Measurements from ENCODE around the gene WAC.

The WAC gene

GRCh38 chr10:28533186-28533564 lies 257 bp downstream of the WAC start:
- DNase-seq = no peak

DNA sequence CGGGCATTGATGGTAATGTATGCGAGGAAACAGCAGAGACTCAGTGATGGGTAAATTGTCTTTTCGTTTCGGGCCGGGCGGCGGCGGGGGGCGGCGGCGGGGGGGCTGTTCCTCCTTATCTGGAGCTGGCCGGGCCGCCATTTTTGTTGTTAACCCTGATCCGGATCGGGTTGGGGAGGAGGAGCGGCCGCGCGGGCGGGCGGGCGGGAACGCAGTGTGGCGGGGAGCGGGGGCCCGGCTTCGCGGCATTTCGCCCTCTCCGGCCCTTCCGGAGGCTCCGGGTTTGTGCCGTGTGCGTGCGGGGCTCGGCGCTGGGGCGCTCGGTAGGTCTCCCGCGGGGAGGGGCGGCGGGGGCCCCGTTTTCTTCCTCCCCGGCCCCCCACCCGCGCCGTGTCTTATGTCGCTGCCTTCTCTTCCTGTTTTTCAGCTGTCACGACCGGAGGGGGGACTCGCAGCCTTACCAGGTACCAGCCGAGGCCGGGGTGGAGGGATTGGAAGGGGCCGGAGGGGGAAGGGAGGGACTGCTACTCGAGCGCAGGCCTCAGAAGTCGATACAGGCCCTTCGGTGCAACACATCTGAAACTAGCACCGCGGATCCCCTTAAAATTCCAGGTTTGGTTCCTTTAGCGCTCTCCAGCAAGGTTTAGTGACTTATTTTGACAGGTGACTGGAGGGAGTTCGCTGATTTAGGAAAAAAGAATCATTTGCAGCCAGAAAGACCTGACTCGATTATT lies 820 bp downstream of the WAC start:
- no peak for DNase-seq

- DNase-seq = no peak
These were observed 2.9 kb downstream of the WAC start for GRCh38 chr10:28535846-28536245.

DNA sequence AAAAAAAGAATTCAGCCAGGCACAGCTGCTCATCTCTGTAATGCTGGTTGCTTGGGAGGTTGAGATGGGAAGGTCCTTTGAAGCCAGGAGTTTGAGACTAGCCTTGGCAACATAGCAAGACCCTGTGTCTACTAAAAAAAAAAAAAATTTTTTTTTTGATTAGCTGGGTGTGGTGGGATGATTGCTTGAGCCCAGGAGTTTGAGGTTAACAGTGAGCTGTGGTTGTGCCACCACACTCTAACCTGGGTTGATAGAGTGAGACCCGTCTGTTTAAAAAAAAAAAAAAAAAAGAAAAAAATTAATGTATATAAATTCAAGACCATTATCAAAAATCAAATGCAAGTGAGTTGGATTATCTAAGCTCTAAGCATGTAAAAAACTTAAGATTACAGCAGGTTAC lies 5.7 kb downstream of the WAC start:
- no peak for DNase-seq

DNA sequence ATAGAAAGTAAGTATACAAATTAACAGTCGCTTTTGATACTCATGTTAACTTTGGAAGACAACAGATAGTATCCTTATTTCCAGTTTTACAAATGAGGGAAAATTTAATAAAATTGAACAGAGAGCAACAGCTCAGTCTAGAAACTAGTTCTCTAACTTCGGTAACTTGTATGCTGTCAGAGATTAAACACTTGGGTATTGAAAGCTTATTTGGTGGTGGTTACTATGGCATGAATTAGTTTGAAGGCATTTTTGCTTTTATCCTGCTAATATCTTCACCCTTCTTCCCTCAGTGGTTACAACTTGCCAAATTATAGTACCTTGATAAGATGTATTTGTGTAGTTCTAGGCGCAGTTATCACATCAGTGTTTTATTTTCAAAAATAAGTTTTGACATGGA lies 7.2 kb downstream of the WAC start:
- no peak for DNase-seq

- DNase-seq = no peak
These were observed 8.9 kb downstream of the WAC start for GRCh38 chr10:28541717-28542365.

DNA sequence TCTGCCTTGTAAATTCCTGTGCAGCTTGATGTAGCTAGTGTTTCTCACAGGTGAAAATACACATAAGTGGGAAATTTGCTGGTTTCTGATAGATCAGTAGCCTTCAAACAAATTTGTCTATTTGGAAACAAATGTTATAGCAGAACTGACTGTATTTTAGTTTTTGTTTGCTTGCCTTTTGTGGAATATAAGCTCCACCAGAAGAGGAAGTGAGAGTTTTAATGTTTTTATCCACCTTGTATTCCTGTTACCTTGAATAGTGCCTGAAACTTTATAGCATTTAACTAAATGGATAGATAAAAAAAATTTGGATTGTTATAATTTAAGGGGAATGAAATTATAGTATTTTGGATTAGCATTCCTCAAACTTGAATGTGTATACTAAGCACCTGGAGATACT lies 9.8 kb downstream of the WAC start:
- no peak for DNase-seq

DNA sequence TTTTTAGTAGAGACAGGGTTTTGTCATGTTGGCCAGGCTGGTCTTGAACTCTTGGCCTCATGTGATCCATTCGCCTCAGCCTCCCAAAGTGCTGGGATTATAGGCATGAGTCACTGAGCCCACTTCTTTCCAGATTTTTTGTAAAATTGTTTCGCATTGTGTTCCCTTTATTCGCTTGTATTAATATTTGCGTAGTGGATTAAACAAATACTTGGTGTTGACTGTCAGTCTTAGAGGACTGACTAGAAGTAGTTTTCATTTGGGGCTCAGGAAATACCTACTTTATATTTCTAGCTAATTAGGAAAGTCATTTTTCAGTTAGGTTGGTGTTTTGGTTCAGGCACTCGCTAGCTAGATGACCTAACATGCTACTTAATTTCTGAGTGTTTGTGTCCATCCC lies 11.1 kb downstream of the WAC start:
- no peak for DNase-seq

DNA sequence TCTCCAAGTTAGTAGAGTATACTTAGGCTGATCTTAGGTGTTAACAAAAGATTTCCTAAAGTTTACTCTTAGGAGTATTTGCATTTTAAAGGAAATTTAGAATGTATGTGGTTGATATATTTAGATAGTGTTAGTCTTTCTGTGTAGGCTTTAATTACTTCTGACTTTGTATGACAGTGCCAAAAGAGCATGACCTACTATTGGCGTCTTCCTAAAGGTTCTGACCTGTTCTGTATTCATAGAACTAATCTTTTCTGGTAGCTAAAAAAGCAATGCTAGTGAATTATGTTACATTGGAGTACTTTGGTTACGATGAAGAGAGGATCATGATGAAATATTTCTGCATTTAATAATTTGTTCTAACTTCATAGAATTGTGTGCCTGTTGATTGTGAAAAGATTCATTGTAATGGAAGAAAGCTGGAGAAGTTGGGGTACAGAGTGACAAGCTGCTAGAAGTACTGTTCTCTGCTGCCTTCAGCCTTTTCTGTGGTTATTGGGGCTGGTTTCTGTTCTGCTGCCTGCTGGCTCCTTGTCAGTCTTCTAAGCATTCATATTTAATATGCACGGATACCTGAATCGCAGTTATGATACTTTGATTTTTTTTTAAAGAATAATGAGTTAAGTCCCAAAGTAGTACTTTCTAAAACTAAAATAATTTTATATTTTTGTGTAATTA lies 13.2 kb downstream of the WAC start:
- DNase-seq = no peak

GRCh38 chr10:28548781-28549498 lies 16.0 kb downstream of the WAC start:
- DNase-seq = no peak

DNA sequence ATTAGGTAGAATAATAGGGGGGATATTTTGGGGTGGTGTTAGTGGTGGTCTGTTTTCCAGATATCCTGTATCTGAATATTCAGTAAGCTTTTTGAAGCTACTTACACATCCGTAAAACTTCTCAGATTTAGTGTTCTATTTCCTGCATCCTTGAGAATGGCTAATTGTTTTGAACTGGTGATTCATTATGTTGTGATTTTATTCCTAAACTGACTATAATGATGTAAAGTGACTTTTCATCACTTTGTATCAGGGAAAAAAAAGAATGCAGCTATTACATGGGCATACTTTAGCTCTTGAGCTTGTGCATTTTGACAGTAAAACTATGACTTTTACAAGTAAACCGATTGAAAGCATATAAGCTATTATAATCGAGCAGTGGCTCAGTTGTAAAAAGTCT lies 18.2 kb downstream of the WAC start:
- no peak for DNase-seq

DNA sequence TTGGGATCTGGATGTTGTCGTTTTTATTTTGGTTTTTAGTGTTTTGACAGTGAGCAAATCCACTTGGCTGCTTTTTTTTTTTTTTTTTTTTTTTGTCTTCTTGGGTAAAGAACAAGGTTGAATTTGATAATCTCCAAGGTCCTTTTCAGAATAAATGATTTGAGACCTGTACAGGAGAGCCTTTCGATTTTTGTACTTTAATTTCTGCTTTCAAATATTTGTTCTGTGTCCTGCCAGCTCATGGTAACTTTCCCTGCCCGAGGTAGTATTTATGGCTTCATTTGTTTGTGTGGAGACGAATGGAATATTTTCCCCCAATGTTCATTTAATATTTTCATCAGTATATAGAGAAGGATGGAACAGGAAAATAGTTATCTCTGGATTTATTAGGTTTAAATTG lies 19.9 kb downstream of the WAC start:
- DNase-seq = no peak

DNA sequence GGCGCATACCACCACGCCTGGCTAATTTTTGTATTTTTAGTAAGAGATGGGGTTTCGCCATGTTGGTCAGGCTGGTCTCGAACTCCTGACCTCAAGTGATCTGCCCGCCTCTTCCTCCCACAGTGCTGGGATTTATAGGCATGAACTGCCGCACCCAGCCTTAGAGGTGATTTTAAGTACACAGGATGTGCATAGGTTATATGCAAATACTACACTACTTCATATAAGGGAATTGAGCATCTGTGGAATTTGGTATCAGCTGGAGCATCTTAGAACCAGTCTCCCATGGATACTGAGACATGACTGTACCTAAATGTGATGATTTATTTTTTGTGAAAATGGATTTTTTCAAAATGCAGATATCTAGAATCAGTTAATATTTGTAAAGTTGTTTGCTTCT lies 21.1 kb downstream of the WAC start:
- DNase-seq = no peak

DNA sequence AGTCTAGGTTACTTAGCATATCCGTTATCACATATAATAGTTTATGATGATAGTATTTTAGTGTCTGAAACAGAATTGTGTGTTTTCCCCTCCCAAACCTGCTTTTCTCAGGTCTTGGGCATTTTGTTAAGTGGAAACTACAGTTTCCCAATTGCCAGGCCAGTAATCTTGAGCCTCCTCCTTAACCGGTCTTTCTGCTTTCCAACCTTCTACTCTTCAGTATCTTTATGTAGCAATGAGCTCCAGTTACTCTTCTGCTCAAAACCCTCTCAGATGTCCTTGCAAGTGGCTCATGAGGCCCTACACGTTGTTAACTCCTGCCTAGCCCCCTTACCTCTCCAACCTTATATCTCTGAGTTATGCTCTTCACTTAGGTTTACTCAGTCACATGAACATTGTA lies 22.0 kb downstream of the WAC start:
- DNase-seq = no peak

GRCh38 chr10:28555358-28555757 lies 22.4 kb downstream of the WAC start:
- DNase-seq = no peak

GRCh38 chr10:28556142-28556541 lies 23.2 kb downstream of the WAC start:
- DNase-seq = no peak

DNA sequence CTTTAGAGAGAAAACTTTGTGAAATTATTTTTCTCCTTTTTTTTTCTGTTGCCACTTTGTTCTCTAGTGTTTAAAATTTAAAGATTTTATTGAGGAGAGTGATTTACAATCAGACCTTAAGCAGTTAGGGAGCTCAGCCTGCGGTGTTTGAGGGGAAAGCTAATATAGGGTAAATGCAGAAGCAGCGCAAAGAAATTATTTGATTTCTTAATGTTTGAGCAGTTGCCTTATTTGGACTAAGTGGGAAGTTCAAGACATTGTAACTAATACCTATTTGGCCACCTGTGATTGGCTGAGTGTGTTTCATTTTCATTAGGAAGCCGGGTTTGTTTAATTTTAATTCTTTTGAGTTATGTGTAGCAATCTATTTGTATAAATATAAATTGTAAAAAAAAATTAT lies 25.3 kb downstream of the WAC start:
- no peak for DNase-seq

GRCh38 chr10:28558923-28559508 lies 26.1 kb downstream of the WAC start:
- no peak for DNase-seq

DNA sequence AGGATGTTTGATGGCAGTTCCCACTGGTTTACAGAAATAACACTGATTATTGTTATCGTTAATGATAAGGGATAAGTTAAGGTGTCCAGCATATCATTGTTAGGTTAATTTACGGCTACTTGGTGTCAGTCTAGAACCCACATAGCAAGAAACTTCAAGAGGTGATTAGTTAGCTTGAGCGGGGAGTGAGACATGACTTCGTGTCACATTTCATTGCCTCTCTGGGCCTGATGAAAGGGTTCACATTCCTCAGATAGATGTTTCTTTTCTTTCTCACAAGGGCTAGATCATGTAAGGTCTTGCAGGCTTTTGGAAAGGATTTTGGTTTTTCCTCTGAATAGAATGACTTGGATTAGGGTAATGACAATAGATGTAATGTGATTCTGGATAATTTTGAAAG lies 26.7 kb downstream of the WAC start:
- DNase-seq = no peak

DNA sequence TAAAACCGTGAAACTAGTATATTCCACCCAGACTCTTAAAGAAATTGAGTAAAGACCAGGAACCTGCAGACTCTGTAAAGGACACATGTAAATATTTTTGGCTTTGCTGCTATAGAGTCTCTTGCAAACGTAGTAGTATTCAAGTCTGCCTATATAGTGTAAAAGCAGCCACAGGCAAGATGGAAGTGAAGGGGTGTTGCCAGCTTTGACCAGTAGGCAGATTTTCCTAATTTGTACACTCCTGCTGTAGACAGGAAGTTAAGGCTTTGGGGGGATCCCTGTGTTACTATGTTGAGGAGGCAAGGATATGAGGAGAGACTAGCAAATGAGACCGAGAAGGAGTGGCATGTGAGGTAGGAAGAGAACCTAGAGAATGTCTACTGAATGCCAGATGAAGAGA lies 27.7 kb downstream of the WAC start:
- no peak for DNase-seq

DNA sequence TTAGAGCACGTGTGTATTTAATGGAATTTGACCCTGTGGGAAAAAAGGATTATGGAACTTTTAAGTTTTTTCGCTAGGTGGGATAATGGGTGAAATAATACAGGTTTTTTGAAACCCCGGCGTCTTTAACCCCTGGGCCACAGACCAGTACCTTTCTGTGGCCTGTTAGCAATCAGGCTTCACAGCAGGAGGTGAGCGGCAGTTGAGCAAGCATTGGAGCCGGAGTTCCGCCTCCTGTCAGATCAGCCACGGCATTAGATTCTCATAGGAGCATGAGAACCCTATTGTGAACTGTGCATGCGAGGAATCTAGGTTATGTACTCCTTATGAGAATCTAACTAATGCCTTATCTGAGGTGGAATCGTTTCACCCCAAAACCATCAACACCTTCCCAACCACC lies 28.6 kb downstream of the WAC start:
- DNase-seq = no peak

DNA sequence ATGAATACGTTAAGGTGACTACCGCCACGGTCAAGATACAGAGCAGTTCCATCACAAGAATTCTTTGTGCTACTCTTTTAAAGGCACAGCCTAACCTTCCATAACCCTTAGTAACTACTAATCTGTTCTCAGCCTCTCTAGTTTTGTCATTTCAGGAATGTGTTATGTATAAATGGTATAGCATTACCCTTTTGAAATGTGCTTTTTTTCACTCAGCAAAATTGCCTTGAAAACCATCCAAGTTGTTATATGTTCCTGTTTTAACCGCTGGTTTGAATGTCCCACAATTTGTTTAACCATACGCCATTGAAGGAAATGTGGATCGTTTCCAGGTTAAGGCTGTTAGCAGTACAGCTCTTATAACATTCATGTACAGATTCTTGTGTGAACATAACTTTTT lies 32.0 kb downstream of the WAC start:
- DNase-seq = no peak

- no peak for DNase-seq
These were observed 33.6 kb downstream of the WAC start for GRCh38 chr10:28566458-28567015.

All from NCI-H2029 (cell line).